ENCODE measurements around the gene CFAP300.

Gene CFAP300

GRCh38 chr11:102046841-102047240 lies 396 bp upstream of the CFAP300 start:
- TF ChIP-seq, protein P1, sequence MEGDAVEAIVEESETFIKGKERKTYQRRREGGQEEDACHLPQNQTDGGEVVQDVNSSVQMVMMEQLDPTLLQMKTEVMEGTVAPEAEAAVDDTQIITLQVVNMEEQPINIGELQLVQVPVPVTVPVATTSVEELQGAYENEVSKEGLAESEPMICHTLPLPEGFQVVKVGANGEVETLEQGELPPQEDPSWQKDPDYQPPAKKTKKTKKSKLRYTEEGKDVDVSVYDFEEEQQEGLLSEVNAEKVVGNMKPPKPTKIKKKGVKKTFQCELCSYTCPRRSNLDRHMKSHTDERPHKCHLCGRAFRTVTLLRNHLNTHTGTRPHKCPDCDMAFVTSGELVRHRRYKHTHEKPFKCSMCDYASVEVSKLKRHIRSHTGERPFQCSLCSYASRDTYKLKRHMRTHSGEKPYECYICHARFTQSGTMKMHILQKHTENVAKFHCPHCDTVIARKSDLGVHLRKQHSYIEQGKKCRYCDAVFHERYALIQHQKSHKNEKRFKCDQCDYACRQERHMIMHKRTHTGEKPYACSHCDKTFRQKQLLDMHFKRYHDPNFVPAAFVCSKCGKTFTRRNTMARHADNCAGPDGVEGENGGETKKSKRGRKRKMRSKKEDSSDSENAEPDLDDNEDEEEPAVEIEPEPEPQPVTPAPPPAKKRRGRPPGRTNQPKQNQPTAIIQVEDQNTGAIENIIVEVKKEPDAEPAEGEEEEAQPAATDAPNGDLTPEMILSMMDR (IDR thresholded peaks at IDR 0.05; ENCODE audit: low read depth, low read length) = no peak
- DNase-seq (ENCODE audit: extremely low read depth, low read depth) = peak; percentile 14

DNA sequence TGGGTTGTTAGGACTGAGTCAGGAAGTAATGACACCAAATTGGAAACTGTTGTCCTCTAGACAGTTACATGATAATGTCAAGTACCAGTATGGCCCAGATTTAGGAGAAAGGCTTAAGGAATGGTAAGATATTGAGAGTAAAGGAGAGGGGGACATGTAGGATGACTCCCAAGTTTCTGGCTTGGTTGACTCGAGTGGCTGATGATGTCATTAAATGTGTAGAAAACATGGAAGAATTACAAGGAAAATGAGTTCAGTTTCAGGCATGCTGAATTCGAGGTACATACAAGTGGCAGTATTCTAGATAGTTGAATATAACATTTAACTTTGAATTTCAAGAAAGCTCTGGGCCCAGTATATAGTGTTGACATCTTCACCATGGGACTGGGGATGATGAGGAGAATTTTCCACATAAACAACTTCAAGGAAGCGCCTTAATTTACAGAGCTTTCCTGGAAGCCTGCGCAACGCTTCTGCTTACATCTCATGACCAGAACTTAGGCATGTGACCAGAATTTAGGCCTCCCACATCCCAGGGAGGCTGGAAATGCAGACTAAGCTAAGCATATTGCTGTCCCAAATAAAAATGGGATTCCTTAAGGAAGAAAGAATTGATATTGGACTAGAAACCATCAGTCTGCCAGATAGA lies 3.8 kb downstream of the CFAP300 start:
- TF ChIP-seq, protein P1 (IDR thresholded peaks at IDR 0.05; ENCODE audit: low read depth, low read length) = no peak
- no peak for DNase-seq (ENCODE audit: extremely low read depth, low read depth)

DNA sequence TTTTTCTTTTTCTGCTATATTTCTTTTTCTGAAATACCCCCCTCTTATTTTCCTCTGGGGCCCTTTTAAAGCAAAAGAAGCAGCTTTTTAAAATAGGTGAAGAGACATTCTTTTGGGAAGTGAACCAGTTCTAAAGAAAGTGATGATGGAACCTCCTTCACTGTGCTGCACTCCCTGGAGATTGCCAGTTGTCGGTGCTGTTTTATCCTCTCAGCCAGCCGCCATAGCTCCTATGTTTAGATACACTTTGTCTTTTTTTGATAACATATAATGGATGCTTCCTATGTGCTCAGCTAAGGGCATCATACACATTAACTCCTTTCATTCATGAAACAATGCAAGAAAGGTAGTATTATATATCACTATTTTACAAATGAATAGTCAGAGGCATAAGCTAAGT lies 14.0 kb downstream of the CFAP300 start:
- TF ChIP-seq, protein P1 (IDR thresholded peaks at IDR 0.05; ENCODE audit: low read depth, low read length) = peak; percentile 3; the same call in 1 of the 2 replicates
- no peak for DNase-seq (ENCODE audit: extremely low read depth, low read depth)

DNA sequence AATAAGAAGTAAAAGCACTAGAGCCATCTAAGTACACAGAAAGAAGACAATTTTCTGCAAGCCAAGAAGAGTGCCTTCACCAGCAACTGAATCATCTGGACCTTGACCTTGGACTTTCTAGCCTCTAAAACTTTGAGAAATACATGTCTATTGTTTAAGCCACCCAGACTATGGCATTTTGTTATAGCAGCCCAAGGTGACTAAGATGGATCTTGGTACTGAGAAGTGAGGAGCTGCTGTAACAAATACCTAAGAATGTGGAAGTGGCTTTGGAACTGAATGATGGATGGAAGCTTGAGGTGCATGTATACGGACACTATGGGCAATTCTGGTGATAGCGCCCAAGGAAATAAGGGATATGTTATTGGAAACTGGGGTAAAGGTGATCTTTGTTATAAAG lies 14.9 kb downstream of the CFAP300 start:
- no peak for DNase-seq (ENCODE audit: extremely low read depth, low read depth)
- TF ChIP-seq, protein P1 (IDR thresholded peaks at IDR 0.05; ENCODE audit: low read depth, low read length) = no peak

- TF ChIP-seq, protein P1 (IDR thresholded peaks at IDR 0.05; ENCODE audit: low read depth, low read length) = no peak
- no peak for DNase-seq (ENCODE audit: extremely low read depth, low read depth)
Measured at GRCh38 chr11:102064316-102064715, 17.1 kb downstream of the CFAP300 start.

- TF ChIP-seq, protein P1 (IDR thresholded peaks at IDR 0.05; ENCODE audit: low read depth, low read length) = no peak
- DNase-seq (ENCODE audit: extremely low read depth, low read depth) = no peak
Measured at GRCh38 chr11:102070766-102071165, 23.5 kb downstream of the CFAP300 start.

DNA sequence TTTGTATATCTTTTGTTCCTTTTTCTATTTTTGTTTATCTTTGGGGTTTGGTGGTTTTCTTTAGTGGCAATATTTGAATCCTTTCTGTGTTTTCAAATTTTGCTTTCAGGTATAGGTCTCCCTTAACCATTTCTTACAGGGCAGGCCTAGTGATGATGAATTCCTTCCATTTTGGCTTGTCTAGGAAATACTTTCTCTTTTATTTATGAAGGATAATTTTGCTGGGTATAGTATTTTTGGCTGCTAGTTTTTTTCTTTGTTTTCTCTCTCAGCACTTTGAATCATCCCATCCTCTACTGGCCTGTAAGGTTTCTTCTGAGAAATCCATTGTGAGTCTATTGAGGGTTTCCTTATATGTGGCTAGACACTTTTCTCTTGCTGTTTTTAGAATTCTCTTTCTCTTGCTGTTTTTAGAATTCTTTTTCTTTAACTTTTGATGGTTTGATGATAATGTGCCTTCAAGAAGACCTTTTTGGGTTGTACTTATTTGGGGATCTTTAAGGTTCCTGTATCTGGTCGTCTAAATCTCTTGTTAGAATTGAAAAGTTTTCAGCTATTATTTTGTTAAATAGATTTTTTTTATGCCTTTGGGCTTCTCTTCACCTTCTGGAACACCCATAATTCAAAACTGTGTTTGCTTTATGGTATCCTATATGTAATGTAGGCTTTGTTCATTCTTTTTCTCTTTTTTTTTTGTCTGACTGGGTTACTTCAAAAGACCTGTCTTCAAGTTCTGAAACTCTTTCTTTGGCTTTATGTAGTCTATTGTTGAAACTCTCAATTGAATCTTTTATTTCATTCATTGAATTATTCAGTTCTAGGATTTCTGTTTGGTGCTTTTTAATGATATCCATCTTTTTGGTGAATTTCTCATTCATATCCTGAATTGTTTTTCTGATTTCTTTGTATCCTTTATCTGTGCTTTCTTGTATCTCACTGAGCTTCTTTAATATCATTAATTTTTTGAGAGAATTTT lies 24.5 kb downstream of the CFAP300 start:
- TF ChIP-seq, protein P1 (IDR thresholded peaks at IDR 0.05; ENCODE audit: low read depth, low read length) = no peak
- DNase-seq (ENCODE audit: extremely low read depth, low read depth) = no peak
